ENCODE results near the gene ARAP1.

The ARAP1 gene

GRCh38 chr11:72671152-72672099, 80.8 kb downstream of the ARAP1 start:
- no peaks in the 10 kb centered on the region for H3K27me3 ChIP-seq (ENCODE audit: insufficient read depth, low read length, poor library complexity, severe bottlenecking)
- H3K36me3 ChIP-seq (ENCODE audit: insufficient read depth, low read length) = no peaks in the 10 kb centered on the region
- peaks cover 9% of the 10 kb centered on the region for H3K4me1 ChIP-seq (ENCODE audit: insufficient read depth, low read length, poor library complexity, severe bottlenecking)

DNA sequence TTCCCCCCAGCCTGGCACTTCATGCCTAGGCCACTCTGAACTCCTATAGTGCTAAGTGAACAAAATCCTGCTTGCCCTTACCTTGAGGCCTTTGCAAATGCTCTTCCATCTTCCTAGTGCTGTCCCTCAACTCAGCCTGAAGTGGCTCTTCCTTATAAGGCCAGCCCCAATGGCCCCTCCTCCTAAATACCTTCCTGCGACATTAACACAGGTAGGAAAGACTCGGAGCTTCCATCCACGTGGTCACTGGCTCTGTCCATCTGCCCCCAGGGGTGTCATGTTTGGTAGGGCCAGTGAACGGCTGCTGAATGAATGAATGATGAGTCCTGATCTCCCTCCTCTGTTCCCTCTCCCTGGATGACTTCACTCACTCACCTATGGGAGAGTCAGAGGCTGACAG, 82.2 kb downstream of the ARAP1 start:
- Histone ChIP-seq H3K27me3 (ENCODE audit: insufficient read depth, low read length, poor library complexity, severe bottlenecking) (no peaks in the 10 kb centered on the region), H3K4me3 (ENCODE audit: low read length, poor library complexity, severe bottlenecking) (no peak overlapping the region)

More at GRCh38 chr11:72671152-72672099, 80.8 kb downstream of the ARAP1 start:
- H4K20me1 ChIP-seq (ENCODE audit: insufficient read depth, low read length, poor library complexity, severe bottlenecking) = no peaks in the 10 kb centered on the region
- H2AFZ ChIP-seq (ENCODE audit: low read length) = no peak overlapping the region
- no peaks in the 10 kb centered on the region for H3K79me2 ChIP-seq (ENCODE audit: insufficient read depth, low read length)
- no peak overlapping the region for H3K9ac ChIP-seq (ENCODE audit: low read depth, low read length, poor library complexity, severe bottlenecking)
- H3K4me3 ChIP-seq (ENCODE audit: low read length, poor library complexity, severe bottlenecking) = no peak overlapping the region
- H3K9me3 ChIP-seq (ENCODE audit: insufficient read depth, low read depth, low read length) = peaks cover 6% of the 10 kb centered on the region; the same call in 1 of the 2 replicates
- H3F3A ChIP-seq (ENCODE audit: low read depth) = no peaks in the 10 kb centered on the region
- no peak for TF ChIP-seq CTCF (conservative IDR thresholded peaks at IDR 0.05; ENCODE audit: low read length)
- no peak for TF ChIP-seq EZH2phosphoT487 (IDR thresholded peaks at IDR 0.05; ENCODE audit: borderline replicate concordance)
- H3K9me2 ChIP-seq (replicated peaks; ENCODE audit: low read depth, low read length) = no peaks in the 10 kb centered on the region
- H3K4me2 ChIP-seq (ENCODE audit: low read depth, low read length, poor library complexity, severe bottlenecking) = no peak overlapping the region

GRCh38 chr11:72669527-72669926, 82.7 kb downstream of the ARAP1 start:
- H3K36me3 ChIP-seq (ENCODE audit: insufficient read depth, low read length) = no peaks in the 10 kb centered on the region
- TF ChIP-seq EZH2phosphoT487 (IDR thresholded peaks at IDR 0.05; ENCODE audit: borderline replicate concordance) (no peak), CTCF (conservative IDR thresholded peaks at IDR 0.05; ENCODE audit: low read length) (no peak)
- H2AFZ ChIP-seq (ENCODE audit: low read length) = no peak overlapping the region
- H3K79me2 ChIP-seq (ENCODE audit: insufficient read depth, low read length) = no peaks in the 10 kb centered on the region
- no peaks in the 10 kb centered on the region for H4K20me1 ChIP-seq (ENCODE audit: insufficient read depth, low read length, poor library complexity, severe bottlenecking)
- no peaks in the 10 kb centered on the region for H3K9me2 ChIP-seq (replicated peaks; ENCODE audit: low read depth, low read length)
- no peaks in the 10 kb centered on the region for H3F3A ChIP-seq (ENCODE audit: low read depth)
- H3K9ac ChIP-seq (ENCODE audit: low read depth, low read length, poor library complexity, severe bottlenecking) = no peak overlapping the region
- no peak overlapping the region for H3K4me3 ChIP-seq (ENCODE audit: low read length, poor library complexity, severe bottlenecking)
- peaks cover 6% of the 10 kb centered on the region; the same call in 1 of the 2 replicates for H3K9me3 ChIP-seq (ENCODE audit: insufficient read depth, low read depth, low read length)
- H3K27me3 ChIP-seq (ENCODE audit: insufficient read depth, low read length, poor library complexity, severe bottlenecking) = no peaks in the 10 kb centered on the region
- H3K4me1 ChIP-seq (ENCODE audit: insufficient read depth, low read length, poor library complexity, severe bottlenecking) = peaks cover 9% of the 10 kb centered on the region
- H3K4me2 ChIP-seq (ENCODE audit: low read depth, low read length, poor library complexity, severe bottlenecking) = no peak overlapping the region

More for the DNA sequence above, 82.2 kb downstream of the ARAP1 start:
- H3K9ac ChIP-seq (ENCODE audit: low read depth, low read length, poor library complexity, severe bottlenecking) = no peak overlapping the region
- no peak overlapping the region for H2AFZ ChIP-seq (ENCODE audit: low read length)
- no peak overlapping the region for H3K4me2 ChIP-seq (ENCODE audit: low read depth, low read length, poor library complexity, severe bottlenecking)
- H3K9me3 ChIP-seq (ENCODE audit: insufficient read depth, low read depth, low read length) = peaks cover 6% of the 10 kb centered on the region; the same call in 1 of the 2 replicates
- TF ChIP-seq EZH2phosphoT487 (IDR thresholded peaks at IDR 0.05; ENCODE audit: borderline replicate concordance) = no peak
- TF ChIP-seq CTCF (conservative IDR thresholded peaks at IDR 0.05; ENCODE audit: low read length) = no peak
- no peaks in the 10 kb centered on the region for H3F3A ChIP-seq (ENCODE audit: low read depth)
- H3K36me3 ChIP-seq (ENCODE audit: insufficient read depth, low read length) = no peaks in the 10 kb centered on the region
- H3K9me2 ChIP-seq (replicated peaks; ENCODE audit: low read depth, low read length) = no peaks in the 10 kb centered on the region
- H4K20me1 ChIP-seq (ENCODE audit: insufficient read depth, low read length, poor library complexity, severe bottlenecking) = no peaks in the 10 kb centered on the region
- no peaks in the 10 kb centered on the region for H3K79me2 ChIP-seq (ENCODE audit: insufficient read depth, low read length)
- peaks cover 9% of the 10 kb centered on the region for H3K4me1 ChIP-seq (ENCODE audit: insufficient read depth, low read length, poor library complexity, severe bottlenecking)

All from Loucy (cell line).